ENCODE measurements around the gene GPBAR1. TPM values are rescaled to one million over a fixed set of nuclear protein-coding genes. Genes with fewer than 3 reads are reported as not detected.

The GPBAR1 gene
- polyA plus RNA-seq, 3 donors from 2014 or later: 0.19 to 2.9 (median 0.22) TPM

GRCh38 chr2:218289639-218290315 lies 29.0 kb downstream of the GPBAR1 start:
- no peak for DNase-seq
- Mint-ChIP-seq H3K9me3 (no peaks in the 10 kb centered on the region), H3K4me3 (peak overlapping the region; percentile 84 to 91 (median 89)), H3K27me3 (ENCODE audit: low read depth in 3 of 3) (peaks cover 10 to 18% (median 11%) of the 10 kb centered on the region in 3 donors), H3K36me3 (peaks cover 0 to 6% (median 0%) of the 10 kb centered on the region in 3 donors), H3K27ac (peak overlapping the region; percentile 95 to 100 (median 98)), H3K4me1 (peaks cover 90 to 91% of the 10 kb centered on the region in 2 donors)

- H3K9me3 Mint-ChIP-seq: no peaks in the 10 kb centered on the region
- H3K4me1 Mint-ChIP-seq: peaks cover 82 to 83% of the 10 kb centered on the region in 2 donors
- peak overlapping the region; percentile 95 to 100 (median 98) for H3K27ac Mint-ChIP-seq
- H3K4me3 Mint-ChIP-seq: peak overlapping the region; percentile 84 to 91 (median 89)
- peak; percentile 23 to 36 (median 29) for DNase-seq
- peaks cover 0 to 3% (median 0%) of the 10 kb centered on the region in 3 donors for H3K36me3 Mint-ChIP-seq
- peaks cover 6 to 12% (median 10%) of the 10 kb centered on the region in 3 donors for H3K27me3 Mint-ChIP-seq (ENCODE audit: low read depth in 3 of 3)
Measured at GRCh38 chr2:218290316-218291261, 29.8 kb downstream of the GPBAR1 start.

GRCh38 chr2:218291318-218292047 lies 30.7 kb downstream of the GPBAR1 start:
- DNase-seq: peak in 1 of 3 donors; percentile 15
- Mint-ChIP-seq H3K27ac (peak overlapping the region; percentile 95 to 100 (median 98)), H3K4me3 (peak overlapping the region; percentile 84 to 91 (median 89)), H3K36me3 (no peaks in the 10 kb centered on the region), H3K9me3 (no peaks in the 10 kb centered on the region), H3K27me3 (ENCODE audit: low read depth in 3 of 3) (peaks cover 2 to 8% (median 6%) of the 10 kb centered on the region in 3 donors), H3K4me1 (peaks cover 73 to 74% of the 10 kb centered on the region in 2 donors)

GRCh38 chr2:218292048-218293014 lies 31.5 kb downstream of the GPBAR1 start, which contains the start of gene TMBIM1:
TSS of gene TMBIM1 (minus strand) at chr2:218292503. CDS start at chr2:218282141, 10,362 bp downstream.
- Mint-ChIP-seq H3K4me3 (peak within 1 kb of the TSS; percentile 84 to 91 (median 89)), H3K4me1 (peaks cover 64 to 66% of the 10 kb centered on the region in 2 donors), H3K27ac (peak within 1 kb of the TSS; percentile 95 to 100 (median 98)), H3K36me3 (no peaks in the 10 kb centered on the region), H3K27me3 (ENCODE audit: low read depth in 3 of 3) (peaks cover 0 to under 1% (median 0%) of the 10 kb centered on the region in 3 donors), H3K9me3 (no peaks in the 10 kb centered on the region)
- DNase-seq: peak; percentile 81 to 85 (median 81)

- no peaks in the 10 kb centered on the region for H3K36me3 Mint-ChIP-seq
- H3K27me3 Mint-ChIP-seq (ENCODE audit: low read depth in 3 of 3): no peaks in the 10 kb centered on the region
- peak overlapping the region; percentile 34 to 78 (median 40) for H3K27ac Mint-ChIP-seq
- no peak for DNase-seq
- peaks cover 50% of the 10 kb centered on the region in 2 donors for H3K4me1 Mint-ChIP-seq
- H3K4me3 Mint-ChIP-seq: peak overlapping the region in 4 of 5 donors; percentile 7 to 47 (median 32)
- no peaks in the 10 kb centered on the region for H3K9me3 Mint-ChIP-seq
Measured at GRCh38 chr2:218293715-218294429, 33.1 kb downstream of the GPBAR1 start.

- Mint-ChIP-seq H3K4me1 (peaks cover 44% of the 10 kb centered on the region in 2 donors), H3K27me3 (ENCODE audit: low read depth in 3 of 3) (no peaks in the 10 kb centered on the region), H3K36me3 (no peaks in the 10 kb centered on the region), H3K9me3 (no peaks in the 10 kb centered on the region), H3K27ac (peak overlapping the region in 2 of 6 donors; percentile 34 to 37), H3K4me3 (no peak overlapping the region)
- DNase-seq: no peak
Measured at GRCh38 chr2:218294430-218295022, 33.7 kb downstream of the GPBAR1 start.

GRCh38 chr2:218295029-218295428 lies 34.2 kb downstream of the GPBAR1 start:
- Mint-ChIP-seq H3K27me3 (ENCODE audit: low read depth in 3 of 3) (no peaks in the 10 kb centered on the region), H3K36me3 (no peaks in the 10 kb centered on the region), H3K27ac (no peak overlapping the region), H3K4me1 (peaks cover 39% of the 10 kb centered on the region in 2 donors), H3K4me3 (no peak overlapping the region), H3K9me3 (no peaks in the 10 kb centered on the region)
- DNase-seq: no peak

- no peak overlapping the region for H3K4me3 Mint-ChIP-seq
- H3K36me3 Mint-ChIP-seq: no peaks in the 10 kb centered on the region
- no peaks in the 10 kb centered on the region for H3K9me3 Mint-ChIP-seq
- DNase-seq: no peak
- peaks cover 28 to 32% of the 10 kb centered on the region in 2 donors for H3K4me1 Mint-ChIP-seq
- H3K27me3 Mint-ChIP-seq (ENCODE audit: low read depth in 3 of 3): no peaks in the 10 kb centered on the region
- peak overlapping the region in 1 of 6 donors; percentile 55 for H3K27ac Mint-ChIP-seq
Measured at GRCh38 chr2:218296200-218296599, 35.4 kb downstream of the GPBAR1 start.

GRCh38 chr2:218296847-218297246 lies 36.0 kb downstream of the GPBAR1 start:
- Mint-ChIP-seq H3K9me3 (no peaks in the 10 kb centered on the region), H3K27me3 (ENCODE audit: low read depth in 3 of 3) (no peaks in the 10 kb centered on the region), H3K27ac (no peak overlapping the region), H3K4me1 (peaks cover 27 to 30% of the 10 kb centered on the region in 2 donors), H3K4me3 (no peak overlapping the region), H3K36me3 (no peaks in the 10 kb centered on the region)
- DNase-seq: no peak

- no peak for DNase-seq
- no peak overlapping the region for H3K4me3 Mint-ChIP-seq
- H3K4me1 Mint-ChIP-seq: peaks cover 18 to 19% of the 10 kb centered on the region in 2 donors
- H3K36me3 Mint-ChIP-seq: no peaks in the 10 kb centered on the region
- H3K9me3 Mint-ChIP-seq: no peaks in the 10 kb centered on the region
- peak overlapping the region in 2 of 6 donors; percentile 29 to 44 for H3K27ac Mint-ChIP-seq
- H3K27me3 Mint-ChIP-seq (ENCODE audit: low read depth in 3 of 3): peaks cover 0 to 1% (median 0%) of the 10 kb centered on the region in 3 donors
Measured at GRCh38 chr2:218298314-218298875, 37.6 kb downstream of the GPBAR1 start.

- H3K4me1 Mint-ChIP-seq: peaks cover 5 to 9% of the 10 kb centered on the region in 2 donors
- peak overlapping the region in 2 of 6 donors; percentile 24 to 72 for H3K27ac Mint-ChIP-seq
- H3K36me3 Mint-ChIP-seq: no peaks in the 10 kb centered on the region
- no peaks in the 10 kb centered on the region for H3K9me3 Mint-ChIP-seq
- DNase-seq: no peak
- no peak overlapping the region for H3K4me3 Mint-ChIP-seq
- peaks cover 0 to 1% (median 0%) of the 10 kb centered on the region in 3 donors for H3K27me3 Mint-ChIP-seq (ENCODE audit: low read depth in 3 of 3)
Measured at GRCh38 chr2:218300141-218300540, 39.3 kb downstream of the GPBAR1 start.
